ENCODE data around the gene ABCF1. TPM values are rescaled to one million over a fixed set of nuclear protein-coding genes. Genes with fewer than 3 reads are reported as not detected.
A peak's percentile ranks its signal among the peaks of the same experiment; 100 is the strongest.

The ABCF1 gene
- total RNA-seq, 4 donors from 2014 or later, result 31.4 to 64.5 (median 36.9) TPM

DNA sequence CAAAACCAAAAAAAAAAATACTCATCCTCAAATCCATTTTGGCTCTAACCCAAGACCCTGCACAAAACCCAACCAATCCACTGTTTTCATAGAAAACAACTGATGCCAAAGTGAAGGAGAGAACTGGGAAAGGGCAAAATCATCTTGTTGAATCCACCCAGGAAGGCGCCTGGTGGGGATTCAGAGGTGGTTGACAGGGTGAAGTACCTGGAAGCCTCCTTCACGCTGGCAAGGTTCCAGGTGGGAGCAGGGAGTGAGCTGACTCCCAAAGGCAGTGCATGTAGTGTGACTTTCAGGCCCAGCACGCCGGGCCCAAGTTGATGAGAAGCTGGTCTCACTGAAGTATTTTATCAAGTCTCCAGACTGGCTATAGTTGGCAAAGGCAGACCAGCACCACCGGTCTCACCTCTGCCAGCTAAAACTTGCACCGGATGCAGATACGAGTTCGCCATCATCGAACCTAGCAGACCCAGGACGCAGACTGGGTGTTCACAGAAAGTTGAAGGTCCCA is 29.3 kb downstream of the ABCF1 start:
- DNase-seq (ENCODE audit: low spot score in 2 of 2), result no peak
- 72 to 74% methylated on average over 9 to 10 of the region's 10 CpGs for WGBS, 2 donors
- TF ChIP-seq EP300 (IDR thresholded peaks at IDR 0.05), result peak in 1 of 2 donors; percentile 25
- TF ChIP-seq, protein P1, sequence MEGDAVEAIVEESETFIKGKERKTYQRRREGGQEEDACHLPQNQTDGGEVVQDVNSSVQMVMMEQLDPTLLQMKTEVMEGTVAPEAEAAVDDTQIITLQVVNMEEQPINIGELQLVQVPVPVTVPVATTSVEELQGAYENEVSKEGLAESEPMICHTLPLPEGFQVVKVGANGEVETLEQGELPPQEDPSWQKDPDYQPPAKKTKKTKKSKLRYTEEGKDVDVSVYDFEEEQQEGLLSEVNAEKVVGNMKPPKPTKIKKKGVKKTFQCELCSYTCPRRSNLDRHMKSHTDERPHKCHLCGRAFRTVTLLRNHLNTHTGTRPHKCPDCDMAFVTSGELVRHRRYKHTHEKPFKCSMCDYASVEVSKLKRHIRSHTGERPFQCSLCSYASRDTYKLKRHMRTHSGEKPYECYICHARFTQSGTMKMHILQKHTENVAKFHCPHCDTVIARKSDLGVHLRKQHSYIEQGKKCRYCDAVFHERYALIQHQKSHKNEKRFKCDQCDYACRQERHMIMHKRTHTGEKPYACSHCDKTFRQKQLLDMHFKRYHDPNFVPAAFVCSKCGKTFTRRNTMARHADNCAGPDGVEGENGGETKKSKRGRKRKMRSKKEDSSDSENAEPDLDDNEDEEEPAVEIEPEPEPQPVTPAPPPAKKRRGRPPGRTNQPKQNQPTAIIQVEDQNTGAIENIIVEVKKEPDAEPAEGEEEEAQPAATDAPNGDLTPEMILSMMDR (IDR thresholded peaks at IDR 0.05), result no peak
- TF ChIP-seq POLR2A (IDR thresholded peaks at IDR 0.05), result peak in 1 of 2 donors; percentile 8

DNA sequence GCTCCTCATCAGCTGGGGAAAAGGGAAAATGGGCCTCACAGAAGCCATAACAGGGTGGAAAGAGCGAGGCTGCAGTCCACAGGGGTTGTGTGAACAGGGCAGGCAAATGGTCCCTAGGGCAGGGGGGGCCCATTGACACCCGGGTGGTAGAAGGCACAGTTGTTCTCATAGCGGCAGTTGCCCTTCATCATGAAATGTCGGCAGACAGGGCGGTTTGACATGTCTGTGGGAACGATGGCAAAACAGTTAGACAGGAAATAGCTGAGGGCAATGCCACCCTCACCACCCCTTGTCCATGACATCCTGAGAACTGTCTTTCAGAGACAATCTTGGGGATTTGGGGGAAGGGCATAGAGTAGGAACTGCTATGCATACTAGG is 30.2 kb downstream of the ABCF1 start:
- Histone ChIP-seq H3K9me3 (no peaks in the 10 kb centered on the region), H3K27ac (no peak overlapping the region), H3K4me3 (no peak overlapping the region), H3K27me3 (no peaks in the 10 kb centered on the region), H3K4me1 (no peaks in the 10 kb centered on the region), H3K36me3 (peaks cover 12 to 73% (median 49%) of the 10 kb centered on the region in 3 donors)
- TF ChIP-seq EP300 (IDR thresholded peaks at IDR 0.05) (no peak), POLR2A (IDR thresholded peaks at IDR 0.05) (no peak)
- TF ChIP-seq, protein P1 (IDR thresholded peaks at IDR 0.05), result no peak
- DNase-seq (ENCODE audit: low spot score in 2 of 2), result no peak
- 55 to 68% methylated on average over 6 of the region's 6 CpGs for WGBS, 2 donors

More for the DNA sequence above, 29.3 kb downstream of the ABCF1 start:
- Histone ChIP-seq H3K27ac (no peak overlapping the region), H3K9me3 (no peaks in the 10 kb centered on the region), H3K36me3 (peaks cover 12 to 67% (median 41%) of the 10 kb centered on the region in 3 donors), H3K4me3 (no peak overlapping the region), H3K27me3 (no peaks in the 10 kb centered on the region), H3K4me1 (no peaks in the 10 kb centered on the region)

DNA sequence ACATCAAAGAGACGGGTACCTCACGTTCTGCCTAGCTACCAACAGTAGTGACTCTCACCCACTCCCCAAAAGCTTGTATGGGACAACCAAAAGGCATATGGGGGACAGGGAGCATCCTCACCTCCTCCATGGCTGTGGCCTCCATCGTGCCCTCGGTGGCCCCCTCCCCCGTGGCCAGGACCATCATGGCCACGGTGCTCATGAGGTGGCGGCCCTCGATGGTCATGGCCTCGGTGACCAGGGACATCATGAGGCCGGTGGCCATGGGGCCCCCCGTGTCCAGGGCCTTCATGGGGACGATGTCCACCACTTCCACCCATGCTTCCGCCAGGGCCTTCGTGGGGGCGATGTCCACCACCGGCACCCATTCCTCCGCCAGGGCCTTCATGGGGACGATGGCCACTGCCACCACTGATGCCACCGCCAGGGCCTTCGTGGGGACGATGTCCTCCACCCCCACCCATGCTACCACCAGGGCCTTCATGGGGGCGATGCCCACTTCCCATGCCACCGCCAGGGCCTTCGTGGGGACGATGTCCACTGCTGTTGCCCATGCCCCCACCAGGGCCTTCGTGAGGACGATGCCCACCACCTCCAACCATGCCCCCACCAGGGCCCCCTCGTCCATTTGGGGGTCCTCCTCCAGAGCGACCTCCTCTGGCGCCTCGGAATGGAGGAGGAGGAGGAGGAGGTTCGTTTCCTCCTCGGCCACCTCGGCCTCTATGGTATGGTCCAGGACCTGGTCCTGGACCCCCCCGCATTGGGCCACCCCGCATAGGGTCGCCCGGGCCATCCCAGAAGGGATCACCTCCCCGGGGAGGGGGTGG is 30.8 kb downstream of the ABCF1 start:
- no peaks in the 10 kb centered on the region for H3K4me1 ChIP-seq
- no peak overlapping the region for H3K4me3 ChIP-seq
- TF ChIP-seq, protein P1 (IDR thresholded peaks at IDR 0.05), result no peak
- TF ChIP-seq POLR2A (IDR thresholded peaks at IDR 0.05), result no peak
- TF ChIP-seq EP300 (IDR thresholded peaks at IDR 0.05), result no peak
- H3K36me3 ChIP-seq, result peaks cover 12 to 77% (median 50%) of the 10 kb centered on the region in 3 donors
- no peaks in the 10 kb centered on the region for H3K9me3 ChIP-seq
- 93% methylated on average over 33 to 34 of the region's 39 CpGs for WGBS, 2 donors
- DNase-seq (ENCODE audit: low spot score in 2 of 2), result no peak
- no peak overlapping the region for H3K27ac ChIP-seq
- H3K27me3 ChIP-seq, result no peaks in the 10 kb centered on the region

DNA sequence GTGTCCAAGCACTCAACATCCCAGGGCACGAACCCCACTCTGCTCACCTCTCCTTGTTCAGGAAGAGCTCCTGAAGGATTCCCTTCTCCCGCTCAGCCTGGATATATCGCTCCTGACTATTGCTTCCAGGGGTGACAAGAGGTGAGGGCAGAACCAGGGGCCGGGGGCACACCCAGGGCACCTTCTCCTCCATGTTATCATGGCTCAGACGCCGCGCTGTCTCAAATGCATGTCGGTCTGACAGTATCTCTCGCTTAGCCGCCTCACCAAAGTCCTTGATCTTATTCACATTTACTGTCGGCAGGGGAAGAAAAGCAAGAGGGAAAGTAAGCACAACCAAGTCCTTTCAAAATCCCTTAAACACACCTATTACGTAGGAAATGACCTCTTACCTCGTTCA is 32.7 kb downstream of the ABCF1 start:
- Histone ChIP-seq H3K9me3 (no peaks in the 10 kb centered on the region), H3K4me3 (no peak overlapping the region), H3K27ac (no peak overlapping the region), H3K27me3 (no peaks in the 10 kb centered on the region), H3K4me1 (peaks cover 0 to 4% (median under 1%) of the 10 kb centered on the region in 4 donors), H3K36me3 (peaks cover 12 to 96% (median 50%) of the 10 kb centered on the region in 3 donors)
- WGBS, 2 donors, result 92 to 94% methylated on average over 13 of the region's 13 CpGs
- TF ChIP-seq, protein P1 (IDR thresholded peaks at IDR 0.05), result no peak
- TF ChIP-seq EP300 (IDR thresholded peaks at IDR 0.05) (no peak), POLR2A (IDR thresholded peaks at IDR 0.05) (no peak)
- DNase-seq (ENCODE audit: low spot score in 2 of 2), result no peak

DNA sequence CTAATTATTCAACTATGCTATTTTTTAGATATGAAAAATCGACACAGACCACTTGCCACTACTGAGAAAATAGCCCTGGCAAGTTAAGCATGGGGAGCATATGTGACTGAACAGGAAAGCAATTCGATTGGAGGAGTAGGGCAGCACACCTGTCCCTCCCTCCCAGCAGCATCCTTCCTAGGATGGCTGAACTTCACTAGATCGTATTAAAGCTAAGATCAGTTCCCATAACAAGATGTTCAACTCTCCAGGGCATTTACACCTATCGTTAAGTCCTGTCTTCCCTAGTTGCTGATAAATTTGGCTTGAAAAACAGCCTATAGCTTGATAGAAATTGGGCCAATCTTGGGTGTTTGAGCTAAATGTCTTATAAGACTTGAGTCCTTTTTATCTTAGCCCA is 38.8 kb downstream of the ABCF1 start:
- H3K9me3 ChIP-seq, result no peaks in the 10 kb centered on the region
- no peak overlapping the region for H3K4me3 ChIP-seq
- H3K27me3 ChIP-seq, result no peaks in the 10 kb centered on the region
- H3K4me1 ChIP-seq, result peaks cover 0 to 60% (median 39%) of the 10 kb centered on the region in 4 donors
- H3K36me3 ChIP-seq, result peaks cover 0 to 45% (median 12%) of the 10 kb centered on the region in 3 donors
- DNase-seq (ENCODE audit: low spot score in 2 of 2), result no peak
- peak overlapping the region in 2 of 4 donors; percentile 9 to 100 for H3K27ac ChIP-seq
- TF ChIP-seq, protein P1 (IDR thresholded peaks at IDR 0.05), result no peak
- TF ChIP-seq EP300 (IDR thresholded peaks at IDR 0.05) (no peak), POLR2A (IDR thresholded peaks at IDR 0.05) (no peak)
- 78 to 80% methylated on average over 4 of the region's 4 CpGs for WGBS, 2 donors

Data from tibial nerve (tissue), 4 donors.